ENCODE results near the gene GMIP. TPM values are rescaled to one million over a fixed set of nuclear protein-coding genes. Genes with fewer than 3 reads are reported as not detected.

GMIP gene
- total RNA-seq, 4 donors from 2014 or later, result 5.6 to 10.8 (median 8.2) TPM

DNA sequence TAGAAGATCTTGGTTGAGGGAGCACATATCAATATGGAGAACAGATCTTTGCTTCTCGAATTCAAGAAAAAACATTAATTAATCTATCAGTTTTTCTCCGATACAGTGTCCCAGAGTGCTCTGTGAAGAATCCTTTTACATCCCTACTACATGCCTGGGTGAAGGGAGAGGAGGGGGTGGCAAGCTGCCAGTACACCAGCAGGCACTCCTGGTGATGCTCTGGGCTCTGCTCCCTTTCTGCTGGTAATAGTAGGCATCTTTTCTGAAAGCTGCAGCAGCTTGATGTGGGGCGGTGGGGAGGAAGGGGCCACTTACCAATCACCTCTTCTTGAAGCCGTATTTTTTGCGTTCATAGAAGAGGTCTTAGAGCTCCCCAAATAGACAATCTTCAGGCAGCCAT lies 55.7 kb downstream of the GMIP start:
- no peak for TF ChIP-seq POLR2A (IDR thresholded peaks at IDR 0.05)
- TF ChIP-seq CTCF (IDR thresholded peaks at IDR 0.05), result no peak
- Histone ChIP-seq H3K27me3 (no peaks in the 10 kb centered on the region), H3K9me3 (no peaks in the 10 kb centered on the region), H3K27ac (no peak overlapping the region), H3K36me3 (no peaks in the 10 kb centered on the region), H3K4me3 (no peak overlapping the region), H3K4me1 (no peaks in the 10 kb centered on the region)
- intact Hi-C loops (cut with DNase I; ENCODE audit: low total_unique reads), result no loop called here
- DNase-seq, result no peak

DNA sequence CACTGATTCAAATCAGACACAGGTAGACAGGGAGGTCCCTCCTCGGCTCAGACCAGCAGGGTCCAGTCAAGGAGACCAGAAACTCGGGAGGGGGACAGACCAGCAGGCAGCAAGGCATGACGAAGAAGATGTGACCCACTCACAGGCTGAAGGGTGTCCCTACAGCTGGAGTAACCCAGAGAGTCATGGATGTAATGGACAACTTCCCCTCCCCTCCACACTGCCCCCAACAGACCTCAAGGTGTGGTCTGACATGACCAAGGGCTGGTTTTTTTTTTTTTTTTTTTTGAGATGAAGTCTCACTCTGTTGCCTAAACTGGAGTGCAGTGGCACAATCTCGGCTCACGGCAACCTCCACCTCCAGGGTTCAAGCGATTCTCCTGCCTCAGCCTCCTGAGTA lies 59.1 kb downstream of the GMIP start:
- intact Hi-C loops (cut with DNase I; ENCODE audit: low total_unique reads), result no loop called here
- no peaks in the 10 kb centered on the region for H3K27me3 ChIP-seq
- no peak overlapping the region for H3K27ac ChIP-seq
- H3K4me1 ChIP-seq, result no peaks in the 10 kb centered on the region
- no peak for TF ChIP-seq POLR2A (IDR thresholded peaks at IDR 0.05)
- TF ChIP-seq CTCF (IDR thresholded peaks at IDR 0.05), result no peak
- H3K36me3 ChIP-seq, result no peaks in the 10 kb centered on the region
- DNase-seq, result no peak
- H3K9me3 ChIP-seq, result no peaks in the 10 kb centered on the region
- no peak overlapping the region for H3K4me3 ChIP-seq

DNA sequence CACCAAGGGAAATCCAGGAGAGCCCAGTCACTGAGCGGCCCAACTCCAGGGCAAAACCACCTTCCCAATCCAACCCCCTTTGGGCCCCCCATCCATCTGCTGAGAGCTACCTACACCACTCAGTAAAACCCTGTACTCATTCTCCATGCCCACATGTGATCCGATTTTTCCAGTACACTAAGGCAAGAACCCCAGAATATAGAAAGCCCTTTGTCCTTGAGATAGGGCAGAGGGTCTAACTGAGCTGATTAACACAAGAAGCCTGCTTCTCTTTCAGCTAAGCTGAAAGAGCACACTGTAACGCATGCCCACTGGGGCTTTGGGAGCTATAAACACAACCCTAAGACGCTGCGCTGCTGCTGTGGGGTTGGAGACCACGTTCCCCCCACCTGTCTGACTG lies 61.0 kb downstream of the GMIP start:
- no peaks in the 10 kb centered on the region for H3K27me3 ChIP-seq

GRCh38 chr19:19581391-19581790 lies 62.1 kb downstream of the GMIP start:
- no peaks in the 10 kb centered on the region for H3K9me3 ChIP-seq

More for the DNA sequence above, 61.0 kb downstream of the GMIP start:
- no peaks in the 10 kb centered on the region for H3K4me1 ChIP-seq
- no peaks in the 10 kb centered on the region for H3K9me3 ChIP-seq
- no peak overlapping the region for H3K4me3 ChIP-seq
- H3K27ac ChIP-seq, result no peak overlapping the region
- no peak for DNase-seq
- intact Hi-C loops (cut with DNase I; ENCODE audit: low total_unique reads), result no loop called here
- no peaks in the 10 kb centered on the region for H3K36me3 ChIP-seq
- TF ChIP-seq POLR2A (IDR thresholded peaks at IDR 0.05) (no peak), CTCF (IDR thresholded peaks at IDR 0.05) (no peak)

DNA sequence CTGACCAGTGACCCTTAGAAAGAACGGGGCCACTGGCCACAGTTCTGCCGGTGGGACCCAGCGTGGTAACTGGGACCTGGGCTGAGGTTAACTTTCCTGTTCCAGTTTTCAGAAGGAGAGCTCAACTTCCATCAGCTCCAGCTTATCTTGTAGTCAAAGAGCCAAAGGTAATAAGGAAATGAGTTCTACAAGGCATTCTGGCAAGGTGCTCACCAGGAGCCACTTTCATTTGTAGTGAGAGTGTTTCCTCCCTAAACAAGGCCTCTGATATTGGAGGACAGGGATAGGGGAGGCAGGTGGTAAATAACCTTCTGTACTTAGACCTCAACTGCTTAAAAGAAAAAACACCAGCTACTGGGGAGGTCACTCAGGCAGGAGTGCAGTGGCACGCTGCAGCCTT lies 63.0 kb downstream of the GMIP start:
- intact Hi-C loops (cut with DNase I; ENCODE audit: low total_unique reads), result no loop called here
- no peaks in the 10 kb centered on the region for H3K27me3 ChIP-seq
- H3K4me3 ChIP-seq, result no peak overlapping the region
- TF ChIP-seq CTCF (IDR thresholded peaks at IDR 0.05), result no peak
- TF ChIP-seq POLR2A (IDR thresholded peaks at IDR 0.05), result no peak
- no peak for DNase-seq
- no peaks in the 10 kb centered on the region for H3K9me3 ChIP-seq
- H3K4me1 ChIP-seq, result no peaks in the 10 kb centered on the region
- H3K36me3 ChIP-seq, result no peaks in the 10 kb centered on the region
- no peak overlapping the region for H3K27ac ChIP-seq

More at GRCh38 chr19:19581391-19581790, 62.1 kb downstream of the GMIP start:
- DNase-seq, result no peak
- intact Hi-C loops (cut with DNase I; ENCODE audit: low total_unique reads), result no loop called here
- Histone ChIP-seq H3K36me3 (no peaks in the 10 kb centered on the region), H3K27me3 (no peaks in the 10 kb centered on the region), H3K4me3 (no peak overlapping the region), H3K27ac (no peak overlapping the region), H3K4me1 (no peaks in the 10 kb centered on the region)
- no peak for TF ChIP-seq CTCF (IDR thresholded peaks at IDR 0.05)
- TF ChIP-seq POLR2A (IDR thresholded peaks at IDR 0.05), result no peak

Measured in uterus (tissue), 4 donors.